Spinal cord (tissue), 10 donors: Measurements from ENCODE around the gene MX1. TPM values are rescaled to one million over a fixed set of nuclear protein-coding genes. Genes with fewer than 3 reads are reported as not detected.

Source experiments
- DNase-seq, 6 donors: peaks; one replicate each; pipeline versions ENCODE4 v3.0.0 to v3.0.0-alpha.2; 2013 to 2015; ENCODE audit warnings: low spot score in 6 of 6, low read depth in 4 of 6
- H3K27ac ChIP-seq: one replicate; pipeline ENCODE4 v1.5.1; 2013; ENCODE audit warnings: low read depth, low read length, control low read depth
- H3K27me3 ChIP-seq: one replicate; pipeline ENCODE4 v1.6.1; 2013; ENCODE audit warnings: low read length; ENCODE audit not compliant: control insufficient read depth, insufficient read depth
- H3K36me3 ChIP-seq: one replicate; pipeline ENCODE4 v1.6.1; 2013; ENCODE audit warnings: low read length; ENCODE audit not compliant: control insufficient read depth, insufficient read depth
- H3K4me1 ChIP-seq: one replicate; pipeline ENCODE4 v1.6.1; 2013; ENCODE audit warnings: low read length; ENCODE audit not compliant: control insufficient read depth, insufficient read depth
- H3K4me3 ChIP-seq: one replicate; pipeline ENCODE4 v1.5.1; 2013; ENCODE audit warnings: low read depth, low read length, control low read depth
- H3K9me3 ChIP-seq: one replicate; pipeline ENCODE4 v1.6.1; 2013; ENCODE audit warnings: low read length; ENCODE audit not compliant: control insufficient read depth, insufficient read depth
- WGBS: methylation state at CpG from one replicate; pipeline ENCODE4 v1.1.5; 2013; ENCODE audit warnings: missing lambda C conversion rate; ENCODE audit not compliant: insufficient coverage; 5-methylcytosine and 5-hydroxymethylcytosine counted together
- polyA plus RNA-seq, 2 donors: library from polyadenylated mRNA; unstranded; fragments of 120-200 nt; gene quantifications; one replicate each; pipeline ENCODE4 v1.2.1, GENCODE V29; 2013; ENCODE audit not compliant: insufficient read length in 2 of 2
- total RNA-seq, 2 donors: library from RNA; depleted of rRNA in 1 of 2; stranded (reverse); fragments of 120-200 nt in 1 of 2; fragments of >200 nt in 1 of 2; gene quantifications; one replicate each; pipeline versions ENCODE4 v1.2.3 to v1.2.4, GENCODE V29; 2013 to 2014
- donor health status: healthy.

MX1 gene
- total and polyA plus RNA-seq, 4 donors, result 16.0 to 37.4 (median 25.6) TPM

DNA sequence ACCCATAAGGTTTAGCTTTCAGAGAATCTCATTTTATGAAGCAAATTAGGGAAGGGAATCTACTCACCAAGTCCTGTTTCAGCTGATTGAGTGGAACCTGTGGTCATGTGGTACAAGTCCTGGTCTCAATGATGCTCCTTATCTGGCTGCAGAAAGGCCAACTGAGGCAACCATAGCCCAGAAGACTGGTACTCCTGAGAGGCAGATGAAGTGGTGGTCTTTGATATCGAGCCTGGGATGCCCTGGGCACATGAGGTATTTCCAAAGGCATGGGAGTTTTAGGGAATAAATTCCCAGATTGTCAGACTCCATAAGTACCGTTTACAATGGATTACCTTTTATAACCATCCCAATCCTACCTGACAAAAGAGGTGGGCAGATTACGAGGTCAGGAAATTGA, 3.3 kb downstream of the MX1 start:
- 94% methylated on average over 2 of the region's 3 CpGs for WGBS
- no peaks in the 10 kb centered on the region for H3K36me3 ChIP-seq
- no peak for DNase-seq

DNA sequence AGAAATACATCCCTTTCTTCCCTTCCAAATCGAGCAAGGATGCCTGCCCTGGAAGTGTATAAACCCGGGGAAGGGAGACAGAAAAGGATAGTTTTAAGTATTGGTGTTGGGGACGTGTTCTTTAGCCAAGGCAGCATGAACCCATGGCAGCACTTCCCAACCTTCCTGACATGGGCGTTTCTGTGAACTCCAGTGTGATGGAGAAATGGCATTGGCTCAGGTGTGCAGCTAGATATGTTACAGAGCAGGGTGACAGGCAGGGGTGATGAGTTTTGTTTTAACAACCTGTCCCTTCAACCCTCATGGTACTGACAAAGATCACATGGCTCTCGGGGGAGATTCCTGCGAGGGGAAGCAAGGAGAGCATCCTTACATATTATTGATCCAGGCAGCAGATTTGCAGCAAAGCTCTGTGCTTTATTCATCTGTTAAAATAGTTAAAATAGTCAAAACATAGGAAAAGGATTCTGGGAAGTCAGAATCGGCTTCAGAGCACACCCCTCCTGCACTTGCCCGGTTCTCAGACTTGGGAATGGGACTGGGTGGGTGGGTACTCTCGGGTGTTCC, 4.0 kb downstream of the MX1 start:
- WGBS, result 77% methylated on average over 4 of the region's 9 CpGs
- H3K36me3 ChIP-seq, result no peaks in the 10 kb centered on the region
- H3K27me3 ChIP-seq, result peaks cover 17% of the 10 kb centered on the region
- no peak overlapping the region for H3K4me3 ChIP-seq
- no peak overlapping the region for H3K27ac ChIP-seq
- peaks cover 18% of the 10 kb centered on the region for H3K4me1 ChIP-seq
- peaks cover under 1% of the 10 kb centered on the region for H3K9me3 ChIP-seq
- DNase-seq, result no peak

More for the DNA sequence above, 3.3 kb downstream of the MX1 start:
- peaks cover 17% of the 10 kb centered on the region for H3K27me3 ChIP-seq
- H3K4me1 ChIP-seq, result peaks cover 21% of the 10 kb centered on the region
- no peaks in the 10 kb centered on the region for H3K9me3 ChIP-seq
- H3K27ac ChIP-seq, result no peak overlapping the region
- no peak overlapping the region for H3K4me3 ChIP-seq

DNA sequence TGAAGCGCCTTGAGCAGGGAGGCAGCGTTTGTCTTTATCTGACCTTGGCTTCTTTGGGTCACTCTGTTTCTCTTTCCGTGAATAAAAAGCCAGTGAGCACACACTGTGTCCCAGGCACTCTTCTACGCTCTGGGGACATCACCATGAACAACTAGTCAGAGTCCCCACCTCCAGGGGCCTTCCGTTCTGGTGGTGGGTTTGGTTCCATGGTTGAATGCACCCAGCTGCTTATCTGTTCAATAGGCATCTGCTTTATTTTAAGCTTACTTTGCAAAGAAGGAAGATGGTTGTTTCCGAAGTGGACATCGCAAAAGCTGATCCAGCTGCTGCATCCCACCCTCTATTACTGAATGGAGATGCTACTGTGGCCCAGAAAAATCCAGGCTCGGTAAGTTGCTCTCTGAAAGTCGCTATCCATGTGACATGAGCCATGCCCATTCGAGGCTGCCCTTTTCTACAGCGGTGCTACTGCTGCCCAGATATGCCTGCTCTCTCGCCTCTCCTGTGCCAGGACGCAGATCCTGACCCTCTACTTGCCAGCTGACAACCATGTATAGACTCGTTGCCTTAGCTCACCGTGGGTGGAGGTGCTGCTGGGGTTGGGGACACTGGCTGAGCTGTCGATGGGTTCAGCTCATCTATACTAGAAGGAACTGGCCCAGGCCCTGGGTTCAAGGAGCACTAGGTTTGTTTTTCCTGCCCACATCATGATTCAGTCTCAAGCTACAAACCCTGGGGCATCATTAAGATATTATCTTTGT, 5.9 kb downstream of the MX1 start:
- no peak overlapping the region for H3K27ac ChIP-seq
- no peak overlapping the region for H3K4me3 ChIP-seq
- no peak for DNase-seq
- peaks cover 3% of the 10 kb centered on the region for H3K27me3 ChIP-seq
- 84% methylated on average over 15 of the region's 16 CpGs for WGBS
- H3K4me1 ChIP-seq, result peaks cover 2% of the 10 kb centered on the region
- peaks cover 5% of the 10 kb centered on the region for H3K36me3 ChIP-seq
- H3K9me3 ChIP-seq, result peaks cover 2% of the 10 kb centered on the region

DNA sequence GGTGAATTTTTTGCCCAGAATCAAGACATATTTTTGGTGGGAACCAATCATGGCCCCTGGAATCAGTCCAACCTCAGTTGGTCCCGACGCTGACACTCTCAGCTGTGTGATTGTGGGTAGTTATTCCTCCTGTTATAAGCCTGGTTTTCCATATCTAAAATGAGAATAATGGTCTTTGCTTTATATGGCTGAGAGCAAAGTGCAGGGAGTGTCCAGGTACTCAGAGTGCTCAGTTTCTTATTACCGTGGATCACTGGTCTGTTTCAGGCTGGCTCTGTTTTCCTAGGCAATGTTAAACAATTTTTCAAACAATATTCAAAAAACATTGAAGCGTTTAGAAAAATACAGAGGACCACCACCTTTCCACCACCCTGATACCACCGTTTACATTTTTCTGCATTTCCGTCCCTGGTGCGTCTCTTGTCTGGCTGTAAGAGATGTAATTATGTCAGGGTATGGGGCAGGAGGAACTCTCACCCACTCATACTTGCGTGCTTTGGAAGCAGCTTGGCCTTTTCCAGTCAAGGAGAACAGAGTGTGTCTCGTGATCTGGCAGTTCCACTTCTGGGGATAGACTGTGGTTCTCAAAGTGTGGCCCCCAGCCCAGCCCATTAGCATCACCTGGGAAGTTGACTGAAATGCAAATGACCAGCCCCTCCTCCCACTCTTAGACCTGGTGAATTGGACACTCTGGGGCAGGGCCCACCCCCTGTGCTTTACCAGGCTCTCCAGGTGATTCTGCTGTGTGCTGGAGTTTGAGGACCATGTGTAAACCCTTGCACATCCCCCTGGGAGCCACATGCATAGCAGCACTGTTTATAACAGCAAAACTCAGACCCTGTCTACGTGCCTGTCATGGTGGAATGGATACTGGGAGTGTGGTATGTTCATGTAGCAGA, 6.8 kb downstream of the MX1 start:
- 39% methylated on average over 2 of the region's 10 CpGs for WGBS
- Histone ChIP-seq H3K27ac (no peak overlapping the region), H3K4me3 (no peak overlapping the region), H3K4me1 (no peaks in the 10 kb centered on the region), H3K9me3 (peaks cover 2% of the 10 kb centered on the region), H3K36me3 (peaks cover 5% of the 10 kb centered on the region), H3K27me3 (no peaks in the 10 kb centered on the region)
- DNase-seq, result no peak

DNA sequence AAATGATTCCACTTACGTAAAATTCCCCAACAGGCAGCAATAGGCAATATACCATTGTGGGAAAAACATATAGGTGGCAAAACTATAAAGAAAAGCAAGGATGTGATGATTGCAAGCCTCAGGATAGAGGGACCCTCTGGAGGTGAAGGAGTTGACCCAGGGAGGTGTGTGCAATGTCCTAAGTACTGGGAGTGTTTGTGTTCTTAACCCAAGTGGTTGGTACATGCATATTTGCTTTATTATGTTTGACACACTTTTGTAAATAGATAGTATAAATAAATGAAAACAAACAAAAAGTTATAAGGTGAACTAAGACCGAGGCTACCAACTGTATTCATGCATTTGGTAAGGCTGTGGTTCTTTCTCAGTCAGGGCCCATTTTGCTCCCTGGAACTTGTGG, 7.5 kb downstream of the MX1 start:
- H3K36me3 ChIP-seq, result peaks cover 5% of the 10 kb centered on the region
- WGBS, result 100% methylated on average over 1 of the region's 2 CpGs

DNA sequence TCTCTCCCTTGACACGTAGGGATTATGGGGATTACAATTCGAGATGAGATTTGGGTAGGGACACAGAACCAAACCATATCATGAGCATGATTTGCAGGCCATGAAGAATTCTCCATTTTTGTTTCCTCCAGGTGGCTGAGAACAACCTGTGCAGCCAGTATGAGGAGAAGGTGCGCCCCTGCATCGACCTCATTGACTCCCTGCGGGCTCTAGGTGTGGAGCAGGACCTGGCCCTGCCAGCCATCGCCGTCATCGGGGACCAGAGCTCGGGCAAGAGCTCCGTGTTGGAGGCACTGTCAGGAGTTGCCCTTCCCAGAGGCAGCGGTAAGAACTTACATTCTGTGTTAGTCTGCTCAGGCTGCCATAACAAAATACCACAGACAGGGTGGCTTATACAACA, 9.7 kb downstream of the MX1 start:
- Histone ChIP-seq H3K27me3 (no peaks in the 10 kb centered on the region), H3K9me3 (peaks cover 2% of the 10 kb centered on the region), H3K36me3 (peaks cover 5% of the 10 kb centered on the region), H3K4me1 (no peaks in the 10 kb centered on the region), H3K27ac (no peak overlapping the region), H3K4me3 (no peak overlapping the region)
- DNase-seq, result no peak
- 91% methylated on average over 9 of the region's 11 CpGs for WGBS

More for the DNA sequence above, 7.5 kb downstream of the MX1 start:
- H3K4me3 ChIP-seq, result no peak overlapping the region
- no peaks in the 10 kb centered on the region for H3K27me3 ChIP-seq
- no peak for DNase-seq
- H3K9me3 ChIP-seq, result peaks cover 2% of the 10 kb centered on the region
- no peak overlapping the region for H3K27ac ChIP-seq
- no peaks in the 10 kb centered on the region for H3K4me1 ChIP-seq

DNA sequence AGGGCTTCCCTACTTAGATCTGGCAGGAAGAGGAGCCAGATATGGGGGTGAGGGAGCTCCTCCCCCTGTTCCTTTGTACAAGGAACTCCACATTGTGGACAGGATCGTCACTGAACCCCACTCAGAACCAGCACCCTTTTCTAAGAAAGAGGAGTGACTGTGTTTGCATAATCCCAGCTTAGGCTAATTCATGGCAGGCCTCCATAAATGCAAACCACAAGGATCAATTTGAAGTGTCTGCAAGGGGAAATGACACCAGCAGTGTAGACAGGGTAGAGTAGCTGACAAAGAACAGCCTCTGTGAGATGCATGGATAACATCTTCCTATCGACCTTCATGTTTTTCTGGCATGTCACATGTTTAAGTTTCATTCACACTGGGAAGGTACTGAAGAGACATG, 11.7 kb downstream of the MX1 start:
- Histone ChIP-seq H3K27ac (no peak overlapping the region), H3K9me3 (peaks cover 2% of the 10 kb centered on the region), H3K27me3 (no peaks in the 10 kb centered on the region), H3K4me3 (no peak overlapping the region), H3K36me3 (peaks cover 13% of the 10 kb centered on the region), H3K4me1 (no peaks in the 10 kb centered on the region)
- WGBS, result no CpG with 5 or more reads among the region's 2 CpGs
- no peak for DNase-seq

DNA sequence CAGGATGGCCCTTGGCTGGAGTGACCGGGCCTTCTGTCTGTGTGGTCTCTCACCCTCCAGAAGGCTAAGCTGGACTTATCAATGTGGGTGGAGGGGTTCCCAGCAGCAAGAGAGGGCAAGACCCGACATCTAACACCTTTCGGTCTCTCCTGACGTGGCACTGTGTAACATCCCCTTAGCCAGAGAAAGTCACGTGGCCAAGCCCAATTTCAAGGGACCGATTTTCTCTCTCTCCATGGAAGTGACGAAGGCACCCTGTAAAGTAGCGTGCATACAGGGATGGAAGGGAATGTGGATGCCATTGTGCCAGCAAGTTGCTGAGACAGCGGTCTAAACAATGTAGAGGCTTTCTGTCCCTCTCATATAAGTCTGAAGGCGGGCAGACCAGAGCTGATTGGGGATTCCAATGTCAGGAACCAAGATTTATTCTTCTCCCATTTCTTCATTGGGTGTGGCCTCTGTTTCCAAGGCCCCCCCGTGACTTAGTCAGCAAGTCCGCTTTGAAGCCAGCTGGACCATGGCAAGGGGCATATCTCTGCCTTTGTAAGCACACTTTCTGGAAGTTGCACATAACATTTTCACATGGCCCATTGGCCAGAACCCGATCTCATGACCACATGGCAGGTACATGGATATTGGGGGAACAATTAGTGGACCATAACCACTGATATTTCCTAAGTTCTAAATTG, 12.5 kb downstream of the MX1 start:
- Histone ChIP-seq H3K27me3 (no peaks in the 10 kb centered on the region), H3K9me3 (peaks cover 2% of the 10 kb centered on the region), H3K4me3 (no peak overlapping the region), H3K36me3 (peaks cover 13% of the 10 kb centered on the region), H3K4me1 (no peaks in the 10 kb centered on the region), H3K27ac (no peak overlapping the region)
- DNase-seq, result no peak
- 96% methylated on average over 9 of the region's 13 CpGs for WGBS

DNA sequence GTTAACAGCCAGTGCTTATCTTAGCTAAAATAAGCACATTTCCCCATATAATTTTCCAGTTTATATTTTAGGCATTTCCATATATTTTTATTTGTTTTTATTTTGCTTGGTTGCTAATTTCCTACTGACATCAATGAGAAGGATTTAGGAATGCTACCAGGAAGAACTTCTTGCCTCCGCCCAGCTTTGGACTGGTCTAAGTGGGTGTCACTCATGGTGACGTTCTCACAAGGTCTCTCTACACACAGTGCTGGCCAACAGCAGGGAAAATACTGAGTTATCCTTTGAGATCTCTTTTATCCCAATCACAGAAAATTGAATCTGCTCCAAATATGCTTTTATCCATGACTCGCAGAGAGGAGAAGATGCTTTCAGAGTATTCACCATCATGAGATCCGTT, 13.2 kb downstream of the MX1 start:
- Histone ChIP-seq H3K9me3 (peaks cover 2% of the 10 kb centered on the region), H3K4me3 (no peak overlapping the region), H3K27me3 (no peaks in the 10 kb centered on the region), H3K36me3 (peaks cover 13% of the 10 kb centered on the region), H3K4me1 (no peaks in the 10 kb centered on the region), H3K27ac (no peak overlapping the region)
- no peak for DNase-seq
- 45% methylated on average over 3 of the region's 4 CpGs for WGBS
